H1 (cell line): ENCODE results near the gene DEGS1. TPM values are rescaled to one million over a fixed set of nuclear protein-coding genes. Genes with fewer than 3 reads are reported as not detected.

ENCODE experiments used
- CHD1 ChIP-seq: IDR thresholded peaks from 2 replicates; pipeline ENCODE4 v1.6.1; 2012; ENCODE audit warnings: low read depth, low read length, improper control_type of control experiment
- CHD7 ChIP-seq: fragments of 300-600 bp; sonication (generic); IDR thresholded peaks from 2 replicates; pipeline ENCODE4 v1.7.1; 2012; ENCODE audit warnings: low read length, moderate library complexity, mild to moderate bottlenecking, inconsistent platforms; ENCODE audit not compliant: insufficient replicate concordance
- FOSL1 ChIP-seq: IDR thresholded peaks from 2 replicates; pipeline ENCODE4 v1.6.1; 2011; ENCODE audit warnings: mild to moderate bottlenecking, low read depth, low read length, moderate library complexity; ENCODE audit not compliant: insufficient read depth
- GTF2F1 ChIP-seq: IDR thresholded peaks from 2 replicates; pipeline ENCODE4 v1.6.1; 2012; ENCODE audit warnings: low read depth, low read length, improper control_type of control experiment, borderline replicate concordance
- HDAC6 ChIP-seq: IDR thresholded peaks from one replicate; pipeline ENCODE4 v1.7.1; 2012; ENCODE audit warnings: low read depth, mild to moderate bottlenecking, inconsistent platforms, low read length, moderate library complexity
- JUN ChIP-seq: IDR thresholded peaks from 2 replicates; pipeline ENCODE4 v1.6.1; 2011; ENCODE audit warnings: low read depth, mild to moderate bottlenecking, improper control_type of control experiment, low read length
- JUND ChIP-seq: IDR thresholded peaks from 2 replicates; pipeline ENCODE4 v1.6.1; 2011; ENCODE audit warnings: mild to moderate bottlenecking, improper control_type of control experiment, low read length
- KDM1A ChIP-seq: fragments of 200-600, 300-600 bp; sonication (generic); IDR thresholded peaks from 2 replicates; pipeline ENCODE4 v1.7.1; 2016; ENCODE audit warnings: mild to moderate bottlenecking, low read length, borderline replicate concordance
- KDM4A ChIP-seq: IDR thresholded peaks from one replicate; pipeline ENCODE4 v1.7.1; 2012; ENCODE audit warnings: low read depth, mild to moderate bottlenecking, moderate library complexity, low read length, inconsistent platforms; ENCODE audit not compliant: severe bottlenecking
- TAF7 ChIP-seq: optimal IDR thresholded peaks from 2 replicates; pipeline ENCODE3; 2011; ENCODE audit warnings: low read depth, mild to moderate bottlenecking, inconsistent platforms, low read length, moderate library complexity, borderline replicate concordance
- polyA plus RNA-seq, 7 experiments: library from polyadenylated mRNA; depleted of rRNA in 3 of 7; stranded (reverse) in 5 of 7; unstranded in 2 of 7; fragments of >200 nt in 5 of 7; fragments of 200-250 nt in 2 of 7; gene quantifications; 1 replicate in 5 of 7; 2 replicates in 1 of 7; 4 replicates in 1 of 7; pipeline versions ENCODE4 v1.2.1 to v1.2.3, GENCODE V29; 2011 to 2013; ENCODE audit warnings: missing spikeins in 2 of 7, mixed read lengths in 2 of 7
- total RNA-seq: library from RNA; stranded (reverse); fragmentation: NEBNext Ultra II Directional; extraction: Animal tissue kit (Norgen Biotek cat#: 25700); gene quantifications from 2 replicates; pipeline ENCODE4 v1.2.1, GENCODE V29; 2021

The DEGS1 gene
- total and polyA plus RNA-seq, 2 of the 8 experiments (the other 6 are each of a cell fraction or from before 2014, with no cell fraction given), result 46.1 to 114 TPM

GRCh38 chr1:224193319-224193966 lies 10.4 kb downstream of the DEGS1 start (continued):
- TF ChIP-seq CHD7 (no peak), JUN (no peak), CHD1 (no peak), JUND (no peak), KDM1A (no peak), GTF2F1 (no peak), FOSL1 (no peak), KDM4A (no peak), TAF7 (no peak), HDAC6 (no peak)
